Glutamatergic neuron (in vitro differentiated cells): Measurements from ENCODE around the gene NRXN3. TPM values are rescaled to one million over a fixed set of nuclear protein-coding genes. Genes with fewer than 3 reads are reported as not detected.

Experiments used
- DNase-seq: peaks from one replicate; pipeline ENCODE4 v3.0.0; 2022
- H3K27ac Mint-ChIP-seq: one replicate; pipeline ENCODE4 v1.8.0; 2020; ENCODE audit warnings: mild to moderate bottlenecking, mixed read lengths, inconsistent platforms; ENCODE audit not compliant: unreplicated experiment
- H3K27me3 Mint-ChIP-seq: one replicate; pipeline ENCODE4 v1.8.0; 2020; ENCODE audit warnings: mild to moderate bottlenecking, moderate library complexity, mixed read lengths, inconsistent platforms; ENCODE audit not compliant: unreplicated experiment
- H3K36me3 Mint-ChIP-seq: one replicate; pipeline ENCODE4 v1.8.0; 2020; ENCODE audit warnings: mild to moderate bottlenecking, mixed read lengths, inconsistent platforms; ENCODE audit not compliant: unreplicated experiment
- H3K4me1 Mint-ChIP-seq: one replicate; pipeline ENCODE4 v1.8.0; 2020; ENCODE audit warnings: mild to moderate bottlenecking, low read depth, mixed read lengths, inconsistent platforms; ENCODE audit not compliant: unreplicated experiment
- H3K4me3 Mint-ChIP-seq: one replicate; pipeline ENCODE4 v1.8.0; 2020; ENCODE audit warnings: mild to moderate bottlenecking, mixed read lengths, inconsistent platforms; ENCODE audit not compliant: unreplicated experiment
- H3K9me3 Mint-ChIP-seq: one replicate; pipeline ENCODE4 v1.8.0; 2020; ENCODE audit warnings: mild to moderate bottlenecking, moderate library complexity, mixed read lengths, inconsistent platforms; ENCODE audit not compliant: unreplicated experiment
- CTCF ChIP-seq: fragments of 200-600 bp; sonication (generic); IDR thresholded peaks from one replicate; pipeline ENCODE4 v1.5.0; 2021; ENCODE audit not compliant: partially characterized antibody, unreplicated experiment
- total RNA-seq: library from RNA; stranded (reverse); fragmentation: NEBNext Ultra II Directional; extraction: Animal tissue kit (Norgen Biotek cat#: 25700); gene quantifications from one replicate; pipeline ENCODE4 v1.2.1, GENCODE V29; 2021; ENCODE audit not compliant: unreplicated experiment

Gene NRXN3
- total RNA-seq, 1 donor from 2014 or later = 1.2 TPM

GRCh38 chr14:79077096-79077495 lies 906.9 kb downstream of the NRXN3 start:
- Mint-ChIP-seq H3K27ac (no peak overlapping the region), H3K9me3 (no peaks in the 10 kb centered on the region), H3K4me1 (no peaks in the 10 kb centered on the region), H3K36me3 (no peaks in the 10 kb centered on the region), H3K4me3 (no peak overlapping the region), H3K27me3 (no peaks in the 10 kb centered on the region)
- no peak for DNase-seq
- TF ChIP-seq CTCF = no peak

- H3K27me3 Mint-ChIP-seq = no peaks in the 10 kb centered on the region
- H3K27ac Mint-ChIP-seq = no peak overlapping the region
- H3K4me1 Mint-ChIP-seq = no peaks in the 10 kb centered on the region
- no peaks in the 10 kb centered on the region for H3K36me3 Mint-ChIP-seq
- DNase-seq = no peak
- TF ChIP-seq CTCF = no peak
- H3K9me3 Mint-ChIP-seq = no peaks in the 10 kb centered on the region
- no peak overlapping the region for H3K4me3 Mint-ChIP-seq
Measured at GRCh38 chr14:79080040-79080439, 909.9 kb downstream of the NRXN3 start.

- H3K27me3 Mint-ChIP-seq = no peaks in the 10 kb centered on the region
- H3K27ac Mint-ChIP-seq = no peak overlapping the region
- DNase-seq = no peak
- H3K9me3 Mint-ChIP-seq = no peaks in the 10 kb centered on the region
- no peak for TF ChIP-seq CTCF
- no peaks in the 10 kb centered on the region for H3K36me3 Mint-ChIP-seq
- no peak overlapping the region for H3K4me3 Mint-ChIP-seq
- no peaks in the 10 kb centered on the region for H3K4me1 Mint-ChIP-seq
Measured at GRCh38 chr14:79082883-79083282, 912.7 kb downstream of the NRXN3 start.

- Mint-ChIP-seq H3K4me1 (no peaks in the 10 kb centered on the region), H3K27me3 (no peaks in the 10 kb centered on the region)
- no peak for DNase-seq
Measured at GRCh38 chr14:79083356-79083755, 913.2 kb downstream of the NRXN3 start.

GRCh38 chr14:79084861-79085260 lies 914.7 kb downstream of the NRXN3 start:
- no peaks in the 10 kb centered on the region for H3K4me1 Mint-ChIP-seq
- TF ChIP-seq CTCF = no peak
- no peak overlapping the region for H3K27ac Mint-ChIP-seq
- no peak overlapping the region for H3K4me3 Mint-ChIP-seq
- no peaks in the 10 kb centered on the region for H3K36me3 Mint-ChIP-seq
- H3K27me3 Mint-ChIP-seq = no peaks in the 10 kb centered on the region
- DNase-seq = no peak
- no peaks in the 10 kb centered on the region for H3K9me3 Mint-ChIP-seq

More at GRCh38 chr14:79083356-79083755, 913.2 kb downstream of the NRXN3 start:
- TF ChIP-seq CTCF = no peak
- Mint-ChIP-seq H3K27ac (no peak overlapping the region), H3K9me3 (no peaks in the 10 kb centered on the region), H3K4me3 (no peak overlapping the region), H3K36me3 (no peaks in the 10 kb centered on the region)
